Measurements from ENCODE around the gene FOXL2. TPM values are rescaled to one million over a fixed set of nuclear protein-coding genes. Genes with fewer than 3 reads are reported as not detected.
A peak's percentile ranks its signal among the peaks of the same experiment; 100 is the strongest.
"Not testable (repeated sequence)": the region's sequence is repeated elsewhere in the genome, so short reads cannot be mapped to it uniquely, and the experiment has no call there.

The FOXL2 gene
- total RNA-seq, 1 experiment from 2014 or later: not detected

DNA sequence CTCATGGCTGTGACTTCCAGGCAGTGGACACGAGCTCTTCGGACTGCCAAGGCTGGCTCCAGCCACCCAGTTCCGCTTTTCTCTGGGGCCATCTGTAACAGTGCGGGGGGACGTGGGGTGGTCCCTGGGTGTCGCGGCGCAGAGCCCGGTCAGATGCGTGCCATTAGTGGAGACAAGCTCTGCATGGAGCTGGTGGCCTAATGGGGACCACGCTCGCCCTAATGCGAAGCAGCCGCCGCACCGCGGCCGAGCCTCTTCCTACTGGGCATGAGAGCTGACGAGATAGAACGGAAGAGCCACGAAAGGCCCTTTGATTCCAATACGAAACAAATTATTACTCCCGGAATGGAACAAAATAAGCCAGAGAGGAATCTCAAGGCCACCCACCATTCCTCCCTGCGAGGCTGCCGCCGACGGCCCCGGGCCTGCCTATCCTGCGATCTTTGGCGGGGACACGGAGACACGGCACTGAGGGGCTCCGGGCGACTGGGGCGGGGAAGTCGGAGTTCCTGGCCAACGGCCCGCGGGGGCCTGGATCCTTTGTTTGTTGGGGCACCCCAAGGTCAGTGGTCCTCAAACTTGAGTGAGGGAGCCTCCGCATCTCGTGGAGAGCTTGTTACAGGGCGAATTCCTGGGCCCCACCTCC lies 18.1 kb downstream of the FOXL2 start:
- no peak overlapping the region for H3K27ac ChIP-seq (ENCODE audit: low read length)
- H3K9me3 ChIP-seq (ENCODE audit: low read length): no peaks in the 10 kb centered on the region
- H4K20me1 ChIP-seq (ENCODE audit: insufficient read depth, low read depth, low read length): no peaks in the 10 kb centered on the region
- no peaks in the 10 kb centered on the region for H3K9me2 ChIP-seq (replicated peaks; ENCODE audit: insufficient read depth, low read length)
- no peak overlapping the region for H3K9ac ChIP-seq (ENCODE audit: low read length)
- no peaks in the 10 kb centered on the region for H3K79me2 ChIP-seq (ENCODE audit: low read length)
- H3K36me3 ChIP-seq (ENCODE audit: insufficient read depth, low read length): no peaks in the 10 kb centered on the region
- no peaks in the 10 kb centered on the region for H3K27me3 ChIP-seq (ENCODE audit: low read length)
- H2AFZ ChIP-seq (ENCODE audit: low read length): no peak overlapping the region
- no peaks in the 10 kb centered on the region for H3K4me1 ChIP-seq (ENCODE audit: low read length)
- DNase-seq: no peak
- no peak overlapping the region for H3K4me2 ChIP-seq (ENCODE audit: low read depth, low read length, poor library complexity, severe bottlenecking)
- H3K4me3 ChIP-seq (ENCODE audit: low read length): no peak overlapping the region

DNA sequence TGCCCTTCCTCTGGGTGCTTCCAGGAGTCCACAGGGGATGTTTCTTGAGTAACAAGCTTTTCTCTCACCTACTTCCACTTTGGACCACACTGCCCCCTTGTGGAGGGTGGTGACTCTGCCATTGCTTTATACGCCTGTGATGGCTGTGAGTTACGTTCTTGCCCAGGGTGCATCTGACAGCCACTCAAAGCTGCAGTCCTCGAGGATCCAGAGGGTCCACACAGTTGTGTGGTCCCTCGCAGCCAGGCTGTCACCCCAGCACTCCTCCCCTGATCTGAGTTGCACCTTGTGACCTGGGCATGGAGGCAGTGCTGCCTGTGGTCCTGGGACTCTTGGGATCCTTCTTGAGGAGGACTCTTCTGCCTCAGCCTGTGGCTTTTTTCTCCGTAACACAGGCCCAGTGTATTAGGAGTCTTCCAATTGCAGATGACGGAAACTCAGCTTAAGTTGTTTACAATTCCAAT lies 23.4 kb downstream of the FOXL2 start:
- no peaks in the 10 kb centered on the region for H3K9me3 ChIP-seq (ENCODE audit: low read length)
- H3K4me1 ChIP-seq (ENCODE audit: low read length): peaks cover 3% of the 10 kb centered on the region; the same call in 1 of the 2 replicates
- H3K4me3 ChIP-seq (ENCODE audit: low read length): no peak overlapping the region
- H3K9ac ChIP-seq (ENCODE audit: low read length): no peak overlapping the region
- H3K79me2 ChIP-seq (ENCODE audit: low read length): no peaks in the 10 kb centered on the region
- no peaks in the 10 kb centered on the region for H3K9me2 ChIP-seq (replicated peaks; ENCODE audit: insufficient read depth, low read length)
- H2AFZ ChIP-seq (ENCODE audit: low read length): no peak overlapping the region
- DNase-seq: peak; percentile 95
- H3K27me3 ChIP-seq (ENCODE audit: low read length): no peaks in the 10 kb centered on the region
- no peaks in the 10 kb centered on the region for H3K36me3 ChIP-seq (ENCODE audit: insufficient read depth, low read length)
- H3K27ac ChIP-seq (ENCODE audit: low read length): no peak overlapping the region
- no peak overlapping the region for H3K4me2 ChIP-seq (ENCODE audit: low read depth, low read length, poor library complexity, severe bottlenecking)
- H4K20me1 ChIP-seq (ENCODE audit: insufficient read depth, low read depth, low read length): no peaks in the 10 kb centered on the region

DNA sequence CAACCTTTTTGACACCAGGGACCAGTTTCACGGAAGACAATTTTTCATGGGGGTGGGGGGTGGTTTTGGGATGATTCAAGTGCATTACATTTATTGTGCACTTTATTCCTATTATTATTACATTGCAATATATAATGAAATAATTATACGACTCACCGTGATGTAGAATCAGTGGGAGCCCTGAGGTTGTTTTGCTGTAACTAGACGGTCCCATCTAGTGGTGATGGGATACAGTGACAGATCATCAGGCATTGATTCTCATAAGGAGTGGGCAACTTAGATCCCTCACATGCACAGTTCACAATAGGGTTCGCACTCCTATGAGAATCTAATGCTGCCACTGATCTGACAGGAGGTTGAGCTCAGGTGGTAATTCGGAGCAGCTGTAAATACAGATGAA lies 24.5 kb downstream of the FOXL2 start:
- H3K27ac ChIP-seq (ENCODE audit: low read length); H2AFZ ChIP-seq (ENCODE audit: low read length); H3K4me2 ChIP-seq (ENCODE audit: low read depth, low read length, poor library complexity, severe bottlenecking); H3K4me1 ChIP-seq (ENCODE audit: low read length); H3K36me3 ChIP-seq (ENCODE audit: insufficient read depth, low read length); H3K9me2 ChIP-seq (replicated peaks; ENCODE audit: insufficient read depth, low read length); H3K27me3 ChIP-seq (ENCODE audit: low read length); H3K79me2 ChIP-seq (ENCODE audit: low read length); H4K20me1 ChIP-seq (ENCODE audit: insufficient read depth, low read depth, low read length); H3K9ac ChIP-seq (ENCODE audit: low read length); H3K4me3 ChIP-seq (ENCODE audit: low read length); H3K9me3 ChIP-seq (ENCODE audit: low read length): not testable (repeated sequence)
- peak; percentile 27 for DNase-seq

DNA sequence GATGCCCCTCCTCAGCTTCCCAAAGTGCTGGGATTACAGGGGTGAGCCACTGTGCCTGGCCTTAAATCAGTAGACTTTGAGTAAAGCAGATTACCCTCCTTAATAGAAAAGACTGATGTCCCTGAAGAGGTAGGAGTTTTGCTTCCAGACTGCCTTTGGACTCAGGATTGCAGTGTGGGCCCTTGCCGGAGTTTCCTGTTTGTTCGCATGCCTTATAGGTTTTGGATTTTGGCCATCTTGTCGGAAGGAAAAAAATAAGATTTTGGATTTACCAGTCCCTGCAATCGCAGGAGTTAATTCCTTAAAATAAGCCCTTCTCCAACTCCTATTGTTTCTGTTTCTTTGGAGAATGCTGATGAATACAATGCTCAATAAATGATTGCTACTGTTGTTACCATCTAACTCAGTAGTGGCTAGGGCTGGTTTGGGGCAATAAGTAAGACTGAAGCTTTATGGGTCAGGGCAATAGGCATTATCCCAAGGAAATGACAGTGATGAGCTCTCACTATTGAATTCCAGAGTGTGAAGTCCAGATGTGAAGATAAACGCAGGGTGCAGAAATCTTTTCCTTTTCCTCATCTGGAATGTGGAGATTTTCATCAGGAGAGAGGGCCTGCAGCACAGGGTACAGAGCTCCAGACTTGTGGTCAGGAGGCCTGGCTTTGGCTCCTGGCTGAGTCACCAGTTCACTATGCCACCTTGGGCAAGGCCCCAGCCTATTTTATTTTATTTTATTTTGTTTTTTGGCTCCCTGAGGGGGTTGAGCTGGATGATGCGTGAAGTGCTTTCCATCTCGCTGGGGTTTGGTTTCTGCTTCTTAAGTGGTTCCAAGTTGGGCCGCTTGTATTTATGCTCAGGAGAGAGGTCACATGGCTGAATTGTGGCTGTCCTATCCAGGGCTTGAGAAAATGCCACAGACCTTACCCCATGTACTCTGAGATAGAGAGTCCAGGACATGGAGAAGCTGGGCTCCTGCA lies 25.3 kb downstream of the FOXL2 start:
- Histone ChIP-seq H3K9me3 (ENCODE audit: low read length) (no peaks in the 10 kb centered on the region), H3K27me3 (ENCODE audit: low read length) (no peaks in the 10 kb centered on the region), H3K27ac (ENCODE audit: low read length) (no peak overlapping the region), H3K79me2 (ENCODE audit: low read length) (no peaks in the 10 kb centered on the region), H3K9me2 (replicated peaks; ENCODE audit: insufficient read depth, low read length) (no peaks in the 10 kb centered on the region), H4K20me1 (ENCODE audit: insufficient read depth, low read depth, low read length) (no peaks in the 10 kb centered on the region), H3K36me3 (ENCODE audit: insufficient read depth, low read length) (no peaks in the 10 kb centered on the region), H3K4me2 (ENCODE audit: low read depth, low read length, poor library complexity, severe bottlenecking) (no peak overlapping the region), H2AFZ (ENCODE audit: low read length) (no peak overlapping the region), H3K9ac (ENCODE audit: low read length) (no peak overlapping the region), H3K4me1 (ENCODE audit: low read length) (peaks cover 3% of the 10 kb centered on the region; the same call in 1 of the 2 replicates), H3K4me3 (ENCODE audit: low read length) (no peak overlapping the region)
- DNase-seq: peak; percentile 29

DNA sequence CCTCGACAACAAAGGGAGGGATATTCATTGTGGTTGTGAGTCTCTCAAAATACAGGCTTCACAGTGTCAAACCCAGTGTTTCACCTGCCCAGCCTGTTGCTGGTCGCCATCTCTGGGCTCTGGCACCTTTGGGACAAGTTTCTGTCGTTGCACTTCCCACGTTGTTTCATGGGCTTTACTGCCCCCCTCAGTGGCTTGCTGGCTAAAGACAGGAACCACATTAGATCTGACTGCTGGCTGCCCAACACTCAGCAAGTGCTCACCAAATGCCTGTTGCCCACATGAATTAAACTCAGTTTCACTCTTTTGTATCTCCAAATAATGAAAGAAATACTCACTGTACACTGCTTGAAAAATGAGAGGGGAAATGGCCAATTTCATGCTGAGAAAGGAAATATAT lies 27.6 kb downstream of the FOXL2 start:
- Histone ChIP-seq H3K4me3 (ENCODE audit: low read length) (no peak overlapping the region), H3K4me2 (ENCODE audit: low read depth, low read length, poor library complexity, severe bottlenecking) (no peak overlapping the region), H3K27me3 (ENCODE audit: low read length) (no peaks in the 10 kb centered on the region), H3K79me2 (ENCODE audit: low read length) (no peaks in the 10 kb centered on the region), H3K9me2 (replicated peaks; ENCODE audit: insufficient read depth, low read length) (no peaks in the 10 kb centered on the region), H3K9ac (ENCODE audit: low read length) (no peak overlapping the region), H3K4me1 (ENCODE audit: low read length) (peaks cover 8% of the 10 kb centered on the region), H2AFZ (ENCODE audit: low read length) (no peak overlapping the region), H3K9me3 (ENCODE audit: low read length) (no peaks in the 10 kb centered on the region), H3K36me3 (ENCODE audit: insufficient read depth, low read length) (no peaks in the 10 kb centered on the region), H4K20me1 (ENCODE audit: insufficient read depth, low read depth, low read length) (no peaks in the 10 kb centered on the region), H3K27ac (ENCODE audit: low read length) (no peak overlapping the region)
- DNase-seq: peak; percentile 43

DNA sequence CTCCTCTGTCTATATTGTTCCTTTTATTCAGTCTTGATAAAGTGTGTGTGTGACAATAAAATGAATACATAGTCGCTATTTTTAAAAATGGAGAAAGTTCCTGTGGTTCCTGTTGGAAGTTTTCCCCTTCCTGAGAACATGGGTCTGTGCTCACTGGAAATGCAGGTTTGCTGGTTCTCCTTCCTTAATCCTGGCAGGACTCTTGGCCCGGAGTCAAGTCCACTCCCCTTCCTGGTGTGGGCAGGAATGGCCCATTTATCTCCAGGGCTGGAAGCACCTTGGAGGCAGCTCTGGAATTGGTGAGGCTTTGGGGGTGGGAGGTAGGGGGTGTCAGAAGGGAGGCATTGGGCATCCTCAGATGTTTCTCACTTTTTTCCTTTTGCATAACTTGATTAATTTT lies 30.1 kb downstream of the FOXL2 start:
- Histone ChIP-seq H3K4me2 (ENCODE audit: low read depth, low read length, poor library complexity, severe bottlenecking) (no peak overlapping the region), H4K20me1 (ENCODE audit: insufficient read depth, low read depth, low read length) (no peaks in the 10 kb centered on the region), H3K9ac (ENCODE audit: low read length) (no peak overlapping the region), H2AFZ (ENCODE audit: low read length) (no peak overlapping the region), H3K4me3 (ENCODE audit: low read length) (no peak overlapping the region), H3K9me3 (ENCODE audit: low read length) (no peaks in the 10 kb centered on the region), H3K79me2 (ENCODE audit: low read length) (no peaks in the 10 kb centered on the region), H3K27ac (ENCODE audit: low read length) (no peak overlapping the region), H3K4me1 (ENCODE audit: low read length) (peaks cover 5% of the 10 kb centered on the region), H3K36me3 (ENCODE audit: insufficient read depth, low read length) (no peaks in the 10 kb centered on the region), H3K9me2 (replicated peaks; ENCODE audit: insufficient read depth, low read length) (no peaks in the 10 kb centered on the region), H3K27me3 (ENCODE audit: low read length) (no peaks in the 10 kb centered on the region)
- peak; percentile 36 for DNase-seq

DNA sequence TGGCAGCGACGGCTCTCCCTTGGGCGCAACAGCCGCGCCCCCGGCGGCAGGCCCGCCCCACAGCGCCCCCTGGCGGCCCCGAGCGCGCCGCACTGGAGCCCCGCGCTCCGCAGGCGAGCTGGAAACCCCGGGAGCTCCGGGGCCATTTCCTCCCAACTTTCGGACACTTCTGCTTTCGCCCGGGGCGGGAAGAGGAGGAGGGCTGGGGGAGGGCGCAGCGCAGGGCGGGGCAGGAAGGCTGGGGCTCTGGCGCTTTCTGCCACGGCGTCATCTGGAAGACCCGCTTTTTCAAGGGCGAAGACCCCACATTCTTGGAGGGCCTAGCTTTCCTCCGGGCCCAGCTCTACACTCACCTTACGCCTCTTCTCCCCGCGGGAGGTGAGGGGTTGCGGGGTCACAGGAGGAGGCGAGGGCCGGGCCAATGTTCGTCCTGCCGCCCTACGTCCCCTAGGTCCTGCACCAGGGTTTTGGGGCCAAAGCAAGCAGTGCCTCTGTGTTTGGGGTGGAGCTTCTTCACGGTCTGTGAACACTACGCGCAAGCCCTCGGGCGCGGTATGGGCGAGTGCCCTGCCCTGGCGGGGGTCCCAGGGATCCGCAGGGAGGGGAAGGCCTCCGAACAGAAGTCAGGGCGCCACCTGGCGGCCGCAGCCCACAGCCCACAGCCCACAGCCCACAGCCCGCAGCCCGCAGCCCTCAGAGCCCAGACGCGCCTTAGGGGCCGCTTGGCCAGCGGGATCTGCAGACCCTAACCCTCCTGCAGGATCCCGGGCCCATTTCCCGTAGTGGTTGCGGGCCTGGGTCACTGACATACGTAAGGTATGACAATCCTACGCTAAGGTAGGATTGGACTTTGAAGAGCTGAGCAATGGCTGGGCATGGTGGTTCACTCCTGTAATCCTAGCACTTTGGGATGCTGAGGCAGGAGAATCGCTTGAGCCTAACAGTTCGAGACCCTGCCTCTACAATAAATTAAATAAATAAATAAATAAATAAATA lies 31.1 kb downstream of the FOXL2 start:
- H3K79me2 ChIP-seq (ENCODE audit: low read length): no peaks in the 10 kb centered on the region
- no peaks in the 10 kb centered on the region for H3K9me3 ChIP-seq (ENCODE audit: low read length)
- no peaks in the 10 kb centered on the region for H3K36me3 ChIP-seq (ENCODE audit: insufficient read depth, low read length)
- peak overlapping the region; percentile 21; the same call in 1 of the 2 replicates for H3K27ac ChIP-seq (ENCODE audit: low read length)
- peaks cover 5% of the 10 kb centered on the region for H3K4me1 ChIP-seq (ENCODE audit: low read length)
- peak; percentile 95 for DNase-seq
- H3K4me2 ChIP-seq (ENCODE audit: low read depth, low read length, poor library complexity, severe bottlenecking): peak overlapping the region; percentile 85
- no peaks in the 10 kb centered on the region for H4K20me1 ChIP-seq (ENCODE audit: insufficient read depth, low read depth, low read length)
- no peaks in the 10 kb centered on the region for H3K9me2 ChIP-seq (replicated peaks; ENCODE audit: insufficient read depth, low read length)
- peak overlapping the region; percentile 98 for H2AFZ ChIP-seq (ENCODE audit: low read length)
- peak overlapping the region; percentile 72 for H3K9ac ChIP-seq (ENCODE audit: low read length)
- H3K4me3 ChIP-seq (ENCODE audit: low read length): peak overlapping the region; percentile 81
- H3K27me3 ChIP-seq (ENCODE audit: low read length): no peaks in the 10 kb centered on the region
